ENCODE measurements around the gene RASA3. TPM values are rescaled to one million over a fixed set of nuclear protein-coding genes. Genes with fewer than 3 reads are reported as not detected.
A peak's percentile ranks its signal among the peaks of the same experiment; 100 is the strongest.

RASA3 gene
- polyA plus RNA-seq, 3 donors, result 9.0 to 32.6 (median 16.6) TPM

GRCh38 chr13:114155320-114155719, 22.9 kb upstream of the RASA3 start:
- H3K9me3 ChIP-seq (replicated peaks in 1 of 2; ENCODE audit: control insufficient read depth in 1 of 2, insufficient read depth in 1 of 2, low read length in 2 of 2), result no peaks in the 10 kb centered on the region
- no peaks in the 10 kb centered on the region for H3K79me2 ChIP-seq (ENCODE audit: insufficient read depth, low read length)
- no peaks in the 10 kb centered on the region for H3K27me3 ChIP-seq (ENCODE audit: control insufficient read depth in 2 of 2, insufficient read depth in 2 of 2, low read length in 2 of 2)
- H3K9ac ChIP-seq (ENCODE audit: insufficient read depth, low read length, poor library complexity, severe bottlenecking), result no peak overlapping the region
- H3K4me1 ChIP-seq (ENCODE audit: control insufficient read depth in 1 of 2, insufficient read depth in 2 of 2, low read length in 2 of 2), result peaks cover 43 to 44% of the 10 kb centered on the region in 2 donors
- H3K4me3 Mint-ChIP-seq, result no peak overlapping the region
- H4K20me1 ChIP-seq (ENCODE audit: insufficient read depth, low read length), result no peaks in the 10 kb centered on the region
- DNase-seq, result no peak
- peaks cover 0 to 2% of the 10 kb centered on the region in 2 donors for H3K36me3 Mint-ChIP-seq
- peaks cover 0 to 4% (median 0%) of the 10 kb centered on the region in 7 donors for H3K9me3 Mint-ChIP-seq
- H3K27me3 Mint-ChIP-seq (ENCODE audit: low read depth in 3 of 3), result peaks cover 3 to 7% (median 6%) of the 10 kb centered on the region in 3 donors
- intact Hi-C loops (cut with micrococcal nuclease), result no loop called here
- no peaks in the 10 kb centered on the region for H3K36me3 ChIP-seq (replicated peaks in 1 of 2; ENCODE audit: control insufficient read depth in 1 of 2, insufficient read depth in 2 of 2, low read length in 2 of 2)
- H3K27ac ChIP-seq (ENCODE audit: low read depth in 1 of 2, low read length in 2 of 2), result no peak overlapping the region
- WGBS (ENCODE audit: insufficient coverage), result no CpG with 5 or more reads among the region's 3 CpGs
- TF ChIP-seq CTCF (IDR thresholded peaks at IDR 0.05), result no peak
- H3K4me1 Mint-ChIP-seq, result peaks cover 58% of the 10 kb centered on the region
- H3K4me2 ChIP-seq (replicated peaks; ENCODE audit: extremely low read depth, low read length, poor library complexity, severe bottlenecking), result no peak overlapping the region
- no peak overlapping the region for H3K4me3 ChIP-seq (replicated peaks in 1 of 3; ENCODE audit: low read depth in 2 of 3, low read length in 3 of 3)
- no peak overlapping the region for H3K27ac Mint-ChIP-seq
- no peak overlapping the region for H2AFZ ChIP-seq (ENCODE audit: insufficient read depth, low read depth, low read length, poor library complexity, severe bottlenecking)

GRCh38 chr13:114154476-114154875, 22.1 kb upstream of the RASA3 start:
- intact Hi-C loops (cut with micrococcal nuclease), result no loop called here
- H2AFZ ChIP-seq (ENCODE audit: insufficient read depth, low read depth, low read length, poor library complexity, severe bottlenecking), result no peak overlapping the region
- no peak overlapping the region for H3K9ac ChIP-seq (ENCODE audit: insufficient read depth, low read length, poor library complexity, severe bottlenecking)
- H3K27me3 ChIP-seq (ENCODE audit: control insufficient read depth in 2 of 2, insufficient read depth in 2 of 2, low read length in 2 of 2), result no peaks in the 10 kb centered on the region
- Mint-ChIP-seq H3K27me3 (ENCODE audit: low read depth in 3 of 3) (peaks cover 3 to 8% (median 7%) of the 10 kb centered on the region in 3 donors), H3K36me3 (peaks cover 0 to 2% of the 10 kb centered on the region in 2 donors), H3K4me1 (peaks cover 64% of the 10 kb centered on the region), H3K4me3 (no peak overlapping the region), H3K9me3 (peaks cover 0 to 4% (median 0%) of the 10 kb centered on the region in 7 donors), H3K27ac (peak overlapping the region in 1 of 7 donors; percentile 11)
- WGBS (ENCODE audit: insufficient coverage), result no CpG with 5 or more reads among the region's 9 CpGs
- DNase-seq, result no peak
- peaks cover 44 to 50% of the 10 kb centered on the region in 2 donors for H3K4me1 ChIP-seq (ENCODE audit: control insufficient read depth in 1 of 2, insufficient read depth in 2 of 2, low read length in 2 of 2)
- no peaks in the 10 kb centered on the region for H3K9me3 ChIP-seq (replicated peaks in 1 of 2; ENCODE audit: control insufficient read depth in 1 of 2, insufficient read depth in 1 of 2, low read length in 2 of 2)
- no peaks in the 10 kb centered on the region for H4K20me1 ChIP-seq (ENCODE audit: insufficient read depth, low read length)
- no peak overlapping the region for H3K4me2 ChIP-seq (replicated peaks; ENCODE audit: extremely low read depth, low read length, poor library complexity, severe bottlenecking)
- no peaks in the 10 kb centered on the region for H3K36me3 ChIP-seq (replicated peaks in 1 of 2; ENCODE audit: control insufficient read depth in 1 of 2, insufficient read depth in 2 of 2, low read length in 2 of 2)
- no peak for TF ChIP-seq CTCF (IDR thresholded peaks at IDR 0.05)
- no peak overlapping the region for H3K27ac ChIP-seq (ENCODE audit: low read depth in 1 of 2, low read length in 2 of 2)
- no peak overlapping the region for H3K4me3 ChIP-seq (replicated peaks in 1 of 3; ENCODE audit: low read depth in 2 of 3, low read length in 3 of 3)
- no peaks in the 10 kb centered on the region for H3K79me2 ChIP-seq (ENCODE audit: insufficient read depth, low read length)
